GM19372 (cell line): ENCODE measurements around the gene PNMA1.

ENCODE experiments used
- ATAC-seq: cut with Tn5 transposase; IDR thresholded peaks from one replicate; pipeline ENCODE4 v1.9.1; 2021; ENCODE audit warnings: mild to moderate bottlenecking, low read depth, moderate library complexity; ENCODE audit not compliant: unreplicated experiment

Gene PNMA1

GRCh38 chr14:73739174-73739898 lies 25.2 kb upstream of the PNMA1 start:
- no peak for ATAC-seq

- ATAC-seq: no peak
Observed at GRCh38 chr14:73738518-73739173, 24.5 kb upstream of the PNMA1 start.

GRCh38 chr14:73736842-73737241 lies 22.7 kb upstream of the PNMA1 start:
- no peak for ATAC-seq

- ATAC-seq: no peak
Observed at GRCh38 chr14:73732006-73732405, 17.8 kb upstream of the PNMA1 start.

GRCh38 chr14:73731111-73731510 lies 16.9 kb upstream of the PNMA1 start:
- ATAC-seq: no peak

- ATAC-seq: no peak
Observed at GRCh38 chr14:73729556-73730265, 15.5 kb upstream of the PNMA1 start.

GRCh38 chr14:73728717-73729330 lies 14.6 kb upstream of the PNMA1 start:
- ATAC-seq: no peak

GRCh38 chr14:73727166-73727565 lies 13.0 kb upstream of the PNMA1 start:
- ATAC-seq: no peak

- ATAC-seq: no peak
Observed at GRCh38 chr14:73726025-73726961, 12.1 kb upstream of the PNMA1 start.

GRCh38 chr14:73725116-73726024 lies 11.2 kb upstream of the PNMA1 start:
- no peak for ATAC-seq

- ATAC-seq: no peak
Observed at GRCh38 chr14:73724696-73725095, 10.5 kb upstream of the PNMA1 start.

GRCh38 chr14:73723797-73724661 lies 9.8 kb upstream of the PNMA1 start:
- no peak for ATAC-seq

- ATAC-seq: no peak
Observed at GRCh38 chr14:73723406-73723796, 9.2 kb upstream of the PNMA1 start.

- ATAC-seq: no peak
Observed at GRCh38 chr14:73722581-73722980, 8.4 kb upstream of the PNMA1 start.

- ATAC-seq: no peak
Observed at GRCh38 chr14:73721101-73721821, 7.1 kb upstream of the PNMA1 start.

- no peak for ATAC-seq
Observed at GRCh38 chr14:73720636-73721035, 6.5 kb upstream of the PNMA1 start.

GRCh38 chr14:73719791-73720190 lies 5.6 kb upstream of the PNMA1 start:
- ATAC-seq: no peak

GRCh38 chr14:73719361-73719760 lies 5.2 kb upstream of the PNMA1 start:
- ATAC-seq: no peak
